Chondrocyte (in vitro differentiated cells): Measurements from ENCODE around the gene EXOC7. TPM values are rescaled to one million over a fixed set of nuclear protein-coding genes. Genes with fewer than 3 reads are reported as not detected.

Source experiments
- DNase-seq: peaks from one replicate; pipeline ENCODE4 v3.0.0; 2021; ENCODE audit warnings: mixed read lengths, low spot score
- H3K27ac Mint-ChIP-seq: one replicate; pipeline ENCODE4 v1.8.0; 2021; ENCODE audit warnings: mild to moderate bottlenecking, moderate library complexity, mixed read lengths; ENCODE audit not compliant: unreplicated experiment
- H3K27me3 Mint-ChIP-seq: 2 replicates; pipeline ENCODE4 v1.8.0; 2021; ENCODE audit warnings: low read depth, mixed read lengths
- H3K36me3 Mint-ChIP-seq: 2 replicates; pipeline ENCODE4 v1.8.0; 2021; ENCODE audit warnings: low read depth, mixed read lengths
- H3K4me1 Mint-ChIP-seq: 2 replicates; pipeline ENCODE4 v1.8.0; 2021; ENCODE audit warnings: low read depth, mild to moderate bottlenecking, mixed read lengths
- H3K4me3 Mint-ChIP-seq: one replicate; pipeline ENCODE4 v1.8.0; 2021; ENCODE audit warnings: mild to moderate bottlenecking, moderate library complexity, mixed read lengths; ENCODE audit not compliant: unreplicated experiment
- H3K9me3 Mint-ChIP-seq: 2 replicates; pipeline ENCODE4 v1.8.0; 2021; ENCODE audit warnings: low read depth, mixed read lengths
- total RNA-seq: library from RNA; stranded (reverse); gene quantifications from 3 replicates; pipeline ENCODE4 v1.2.1, GENCODE V29; 2021
- TF ChIP-seq, protein P1 (sequence below): fragments of 200-600 bp; sonication (generic); IDR thresholded peaks from 2 replicates; pipeline ENCODE4 v1.5.0; 2021; ENCODE audit warnings: antibody characterized with exemption, mild to moderate bottlenecking, moderate library complexity

Gene EXOC7
- total RNA-seq, 1 donor from 2014 or later, result 131 TPM

DNA sequence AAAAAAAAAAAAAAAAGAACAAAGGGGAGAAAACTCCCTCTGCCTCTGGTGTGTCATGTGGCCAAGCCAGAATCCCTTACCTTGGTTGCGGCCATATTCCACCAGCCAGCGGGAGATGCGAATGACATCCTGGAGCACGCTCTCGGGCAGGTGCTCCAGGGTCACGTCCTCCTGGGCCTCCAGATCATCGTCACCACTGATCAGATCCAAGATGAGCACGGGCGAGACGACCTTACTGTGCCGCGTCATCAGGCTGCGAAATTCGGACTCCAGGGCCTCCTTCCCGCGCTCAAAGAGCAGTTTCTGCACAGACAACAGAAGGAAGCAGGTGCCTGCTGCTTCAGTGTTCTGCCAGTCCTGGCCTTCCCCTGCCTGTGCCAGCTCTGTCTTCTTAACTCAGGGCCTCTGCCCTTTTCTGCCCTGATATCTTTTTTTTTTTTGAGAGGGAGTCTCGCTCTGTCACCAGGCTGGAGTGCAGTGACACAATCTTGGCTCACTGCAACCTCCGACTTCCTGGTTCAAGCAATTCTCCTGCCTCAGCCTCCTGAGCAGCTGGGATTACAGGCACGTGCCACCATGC, 5.8 kb downstream of the EXOC7 start:
- no peak for DNase-seq
- Mint-ChIP-seq H3K4me1 (peaks cover 3% of the 10 kb centered on the region), H3K36me3 (peaks cover 31% of the 10 kb centered on the region), H3K27ac (no peak overlapping the region), H3K9me3 (no peaks in the 10 kb centered on the region), H3K27me3 (no peaks in the 10 kb centered on the region), H3K4me3 (no peak overlapping the region)
- TF ChIP-seq, protein P1, sequence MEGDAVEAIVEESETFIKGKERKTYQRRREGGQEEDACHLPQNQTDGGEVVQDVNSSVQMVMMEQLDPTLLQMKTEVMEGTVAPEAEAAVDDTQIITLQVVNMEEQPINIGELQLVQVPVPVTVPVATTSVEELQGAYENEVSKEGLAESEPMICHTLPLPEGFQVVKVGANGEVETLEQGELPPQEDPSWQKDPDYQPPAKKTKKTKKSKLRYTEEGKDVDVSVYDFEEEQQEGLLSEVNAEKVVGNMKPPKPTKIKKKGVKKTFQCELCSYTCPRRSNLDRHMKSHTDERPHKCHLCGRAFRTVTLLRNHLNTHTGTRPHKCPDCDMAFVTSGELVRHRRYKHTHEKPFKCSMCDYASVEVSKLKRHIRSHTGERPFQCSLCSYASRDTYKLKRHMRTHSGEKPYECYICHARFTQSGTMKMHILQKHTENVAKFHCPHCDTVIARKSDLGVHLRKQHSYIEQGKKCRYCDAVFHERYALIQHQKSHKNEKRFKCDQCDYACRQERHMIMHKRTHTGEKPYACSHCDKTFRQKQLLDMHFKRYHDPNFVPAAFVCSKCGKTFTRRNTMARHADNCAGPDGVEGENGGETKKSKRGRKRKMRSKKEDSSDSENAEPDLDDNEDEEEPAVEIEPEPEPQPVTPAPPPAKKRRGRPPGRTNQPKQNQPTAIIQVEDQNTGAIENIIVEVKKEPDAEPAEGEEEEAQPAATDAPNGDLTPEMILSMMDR, result no peak

DNA sequence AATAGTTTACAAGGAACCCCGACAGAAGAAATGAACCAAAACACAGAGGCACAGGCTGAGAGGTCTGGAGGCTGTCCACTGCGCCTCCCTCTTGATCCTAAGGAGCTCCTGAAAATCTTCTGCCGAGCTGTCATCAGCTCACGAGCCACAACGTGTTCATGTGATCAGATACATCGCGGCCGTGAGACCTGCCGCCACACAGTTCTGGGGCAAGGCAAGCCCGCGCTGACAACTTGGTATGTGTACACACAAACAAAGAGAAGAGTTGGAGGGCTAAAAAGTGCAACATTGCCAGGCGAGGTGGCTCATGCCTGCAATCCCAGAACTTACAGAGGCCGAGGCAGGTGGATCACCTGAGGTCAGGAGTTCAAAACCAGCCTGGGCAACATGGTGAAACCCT, 7.6 kb downstream of the EXOC7 start:
- no peak overlapping the region for H3K27ac Mint-ChIP-seq

DNA sequence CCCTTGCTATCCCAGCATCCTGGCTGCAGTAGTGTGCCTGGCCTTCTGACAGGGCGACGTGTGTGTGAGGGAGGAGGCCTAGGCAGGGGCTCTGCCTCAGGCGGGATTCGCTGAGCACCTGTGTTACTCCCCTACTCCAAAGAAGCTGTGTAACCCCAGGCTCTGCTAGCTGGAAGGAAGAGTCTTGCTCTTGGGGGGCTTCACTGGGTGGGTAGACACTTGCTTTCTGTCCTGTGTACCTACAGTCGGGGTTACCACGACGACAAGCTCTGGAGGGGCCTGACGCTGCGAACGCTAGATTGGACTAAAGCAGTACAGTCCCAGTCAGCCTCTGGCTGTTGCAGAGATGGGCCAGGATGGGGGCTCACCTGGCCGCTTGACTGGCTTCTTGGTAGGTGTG, 9.5 kb downstream of the EXOC7 start:
- TF ChIP-seq, protein P1, result no peak
- H3K4me3 Mint-ChIP-seq, result no peak overlapping the region
- H3K36me3 Mint-ChIP-seq, result peaks cover 31% of the 10 kb centered on the region
- DNase-seq, result peak; percentile 66
- no peaks in the 10 kb centered on the region for H3K4me1 Mint-ChIP-seq
- H3K27ac Mint-ChIP-seq, result no peak overlapping the region
- no peaks in the 10 kb centered on the region for H3K9me3 Mint-ChIP-seq
- no peaks in the 10 kb centered on the region for H3K27me3 Mint-ChIP-seq

More for the DNA sequence above, 7.6 kb downstream of the EXOC7 start:
- DNase-seq, result peak; percentile 55
- H3K27me3 Mint-ChIP-seq, result no peaks in the 10 kb centered on the region
- TF ChIP-seq, protein P1, result no peak
- peaks cover 32% of the 10 kb centered on the region for H3K36me3 Mint-ChIP-seq
- no peaks in the 10 kb centered on the region for H3K9me3 Mint-ChIP-seq
- no peak overlapping the region for H3K4me3 Mint-ChIP-seq
- no peaks in the 10 kb centered on the region for H3K4me1 Mint-ChIP-seq

DNA sequence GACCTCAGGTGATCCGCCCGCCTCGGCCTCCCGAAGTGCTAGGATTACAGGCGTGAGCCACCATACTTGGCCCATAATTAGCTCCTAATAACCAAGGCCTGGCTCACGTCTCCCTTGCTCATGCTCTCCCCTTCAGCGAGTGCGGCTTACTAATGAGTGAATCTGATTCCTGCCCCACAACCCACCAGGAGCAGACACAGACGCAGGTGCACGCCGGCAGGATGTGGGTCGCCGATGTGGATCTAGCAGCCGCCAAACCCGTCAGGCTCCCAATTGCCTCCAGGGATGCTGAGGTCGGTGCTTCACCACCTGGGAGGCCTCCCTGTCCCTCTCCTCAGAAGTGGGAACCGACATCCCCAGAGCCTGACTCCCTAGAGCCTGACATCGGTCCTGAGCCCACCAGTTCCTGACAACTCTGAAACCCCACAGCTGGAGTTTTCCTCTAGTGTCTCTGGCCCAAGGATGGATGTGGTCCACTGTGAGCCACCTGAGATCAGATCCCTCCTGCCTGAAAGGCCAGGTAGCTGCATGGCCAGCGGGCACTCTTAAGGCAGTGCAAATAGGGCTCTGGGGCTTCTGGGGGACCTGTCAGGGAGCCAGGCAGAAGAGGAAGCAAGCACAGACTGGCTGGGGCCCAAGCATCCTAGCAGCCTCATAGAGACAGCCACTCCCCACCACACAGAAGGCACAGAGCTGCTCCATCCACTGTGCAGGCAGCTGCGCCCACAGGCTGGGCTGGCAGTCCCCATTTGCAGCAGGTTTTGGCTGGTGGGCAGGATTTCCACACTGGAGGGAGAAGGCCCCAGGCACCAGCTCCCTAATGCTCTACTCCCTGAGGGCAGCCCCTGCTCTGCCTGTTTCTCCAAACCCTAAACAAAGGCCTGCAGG, 10.8 kb downstream of the EXOC7 start:
- TF ChIP-seq, protein P1, result no peak
- Mint-ChIP-seq H3K27me3 (no peaks in the 10 kb centered on the region), H3K4me1 (no peaks in the 10 kb centered on the region), H3K36me3 (peaks cover 35% of the 10 kb centered on the region), H3K4me3 (no peak overlapping the region), H3K27ac (no peak overlapping the region), H3K9me3 (no peaks in the 10 kb centered on the region)
- DNase-seq, result peak; percentile 75

DNA sequence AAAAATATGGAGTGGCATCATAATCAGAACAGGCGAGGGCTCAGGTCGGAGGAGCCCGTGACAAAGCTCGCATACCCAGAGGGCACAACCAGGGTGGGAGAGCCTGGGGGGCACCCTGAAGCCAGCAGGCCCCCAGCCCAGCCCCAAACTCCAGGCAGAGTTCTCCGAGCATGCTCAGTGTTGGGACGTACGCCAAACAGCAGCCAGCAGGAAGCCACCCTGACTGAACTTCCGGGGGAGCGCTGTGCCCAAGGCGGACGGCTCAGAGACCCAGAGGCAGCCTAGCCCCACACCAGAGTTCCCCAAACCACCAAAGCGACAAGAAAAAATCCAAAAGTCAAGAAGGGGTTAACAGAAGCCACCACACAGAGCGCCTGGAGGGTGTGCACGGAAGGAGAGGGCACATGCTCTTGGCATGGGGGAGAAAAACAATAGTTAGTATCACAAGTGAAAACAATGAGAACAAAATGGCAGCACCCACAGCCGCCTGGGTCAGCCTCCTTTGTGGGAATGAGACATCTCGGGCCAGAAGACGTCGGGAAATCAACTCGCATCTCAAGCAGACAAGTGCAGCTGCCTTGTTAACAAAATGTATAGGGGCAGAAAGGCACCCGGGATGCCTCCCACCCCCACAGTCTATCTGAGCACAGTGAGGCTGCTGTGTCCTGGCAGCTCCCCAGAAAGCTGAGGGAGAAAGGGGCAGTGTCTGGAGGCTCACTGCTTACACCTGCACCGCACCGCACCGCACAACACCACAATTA, 11.9 kb downstream of the EXOC7 start:
- peak; percentile 75 for DNase-seq
- Mint-ChIP-seq H3K36me3 (peaks cover 36% of the 10 kb centered on the region), H3K27me3 (no peaks in the 10 kb centered on the region), H3K27ac (no peak overlapping the region), H3K4me1 (no peaks in the 10 kb centered on the region), H3K9me3 (no peaks in the 10 kb centered on the region), H3K4me3 (no peak overlapping the region)
- TF ChIP-seq, protein P1, result no peak
